Ovary (tissue), 9 donors: Measurements from ENCODE around the gene ERN1. TPM values are rescaled to one million over a fixed set of nuclear protein-coding genes. Genes with fewer than 3 reads are reported as not detected.

Source experiments
- DNase-seq, 5 donors: peaks; one replicate each; pipeline ENCODE4 v3.0.0-alpha.2; 2019 to 2020
- H3K27ac ChIP-seq, 2 donors: fragments of 200-600 bp; one replicate each; pipeline versions ENCODE4 v1.5.1 to v1.8.0; 2019 to 2022
- H3K27me3 ChIP-seq: fragments of 200-600 bp; one replicate; pipeline ENCODE4 v1.8.0; 2022
- H3K36me3 ChIP-seq: fragments of 200-600 bp; sonication (generic); one replicate; pipeline ENCODE4 v1.5.1; 2019
- H3K4me1 ChIP-seq: one replicate; pipeline ENCODE4 v1.8.1; 2013; ENCODE audit warnings: mild to moderate bottlenecking, moderate library complexity; ENCODE audit not compliant: insufficient read depth
- H3K4me3 ChIP-seq: fragments of 200-600 bp; sonication (generic); one replicate; pipeline ENCODE4 v1.5.1; 2017
- H3K9me3 ChIP-seq, 2 donors: fragments of 200-600 bp in 1 of 2; sonication (generic) in 1 of 2; one replicate each; pipeline versions ENCODE4 v1.5.1 to v1.8.1; 2013 to 2019; ENCODE audit warnings: mild to moderate bottlenecking in 1 of 2, moderate library complexity in 1 of 2
- CTCF ChIP-seq, 3 donors: fragments of 450-650 bp in 2 of 3; fragments of 200-600 bp in 1 of 3; IDR thresholded peaks; one replicate each; pipeline versions ENCODE4 v1.5.1 to v1.8.0; 2016 to 2022; ENCODE audit warnings: antibody characterized with exemption in 3 of 3, mild to moderate bottlenecking in 1 of 3
- EP300 ChIP-seq: sonication (generic); formaldehyde crosslinking; IDR thresholded peaks from one replicate; pipeline ENCODE4 v1.6.1; 2017; ENCODE audit warnings: antibody characterized with exemption
- POLR2A ChIP-seq: fragments of 450-650 bp; IDR thresholded peaks from one replicate; pipeline ENCODE4 v1.6.1; 2017; ENCODE audit warnings: antibody characterized with exemption, mild to moderate bottlenecking, moderate library complexity
- WGBS, 3 donors: extraction: QIAGEN DNeasy Blood & Tissue Kit in 1 of 3; methylation state at CpG; one replicate each; pipeline versions ENCODE4 v1.1.5 to v1.1.7; 2013 to 2017; 5-methylcytosine and 5-hydroxymethylcytosine counted together
- intact Hi-C, 4 donors: fragments of 100-400 bp; cut with DNase I; formaldehyde crosslinking; loops; one replicate each; pipeline versions ENCODE4 v1.11.0 to v1.15.1; 2022 to 2023
- polyA plus RNA-seq, 2 donors: library from polyadenylated mRNA; stranded (reverse); fragments of 200-250 nt in 1 of 2; fragments of 350-450 nt in 1 of 2; fragmentation: Illumina TruSeq in 1 of 2; extraction: RNeasy Lipid Tissue Mini Kit (QIAGEN cat#74804) in 1 of 2; gene quantifications; one replicate each; pipeline ENCODE4 v1.2.3, GENCODE V29; 2013 to 2014
- total RNA-seq, 7 donors: library from RNA; depleted of rRNA in 2 of 7; stranded (reverse); fragments of >200 nt in 2 of 7; fragmentation: NEBNext Ultra II Directional in 3 of 7; extraction: Animal tissue kit (Norgen Biotek cat#: 25700) in 3 of 7; gene quantifications; one replicate each; pipeline versions ENCODE4 v1.1.0 to v1.2.4, GENCODE V29; 2016 to 2023
- donor health status: DM: no; HTN: no; CAD: no; lungs with moderate emphysema.
- donor health status: DM: no; HTN: no; CAD: no.
- donor health status: Bipolar disorder and iron deficiency.
- donor health status: DM: yes; HTN: yes; CAD: no.
- donor health status: DM: no; HTN: no; CAD: no.
- donor health status: DM: yes; HTN: yes; CAD: no.

ERN1 gene
- total and polyA plus RNA-seq, 9 donors = 8.1 to 73.4 (median 30.4) TPM

GRCh38 chr17:64037802-64038201 lies 92.1 kb downstream of the ERN1 start:
- WGBS, 3 donors = 95 to 98% (median 97%) methylated on average over 5 of the region's 5 CpGs
- no peak for DNase-seq
- Histone ChIP-seq H3K4me1 (peaks cover 13% of the 10 kb centered on the region), H3K27me3 (no peaks in the 10 kb centered on the region), H3K4me3 (no peak overlapping the region), H3K9me3 (no peaks in the 10 kb centered on the region), H3K36me3 (no peaks in the 10 kb centered on the region), H3K27ac (no peak overlapping the region)
- TF ChIP-seq POLR2A = no peak
- no peak for TF ChIP-seq EP300
- no peak for TF ChIP-seq CTCF (IDR thresholded peaks at IDR 0.05)
- intact Hi-C loops = no loop called here

GRCh38 chr17:64037180-64037579 lies 92.8 kb downstream of the ERN1 start:
- Histone ChIP-seq H3K4me1 (peaks cover 13% of the 10 kb centered on the region), H3K4me3 (no peak overlapping the region), H3K27ac (no peak overlapping the region), H3K36me3 (no peaks in the 10 kb centered on the region), H3K9me3 (no peaks in the 10 kb centered on the region), H3K27me3 (no peaks in the 10 kb centered on the region)
- TF ChIP-seq EP300 = no peak
- no peak for TF ChIP-seq POLR2A
- TF ChIP-seq CTCF (IDR thresholded peaks at IDR 0.05) = no peak
- DNase-seq = no peak
- intact Hi-C loops = no loop called here
- 87% methylated on average over 6 of the region's 6 CpGs for WGBS, 3 donors

GRCh38 chr17:64036198-64036922 lies 93.6 kb downstream of the ERN1 start:
- TF ChIP-seq POLR2A = no peak
- no peak for TF ChIP-seq EP300
- no peak for TF ChIP-seq CTCF (IDR thresholded peaks at IDR 0.05)
- no peak for DNase-seq
- 88 to 91% (median 90%) methylated on average over 14 of the region's 14 CpGs for WGBS, 3 donors

GRCh38 chr17:64032081-64032480 lies 97.9 kb downstream of the ERN1 start:
- no peak for DNase-seq
- Histone ChIP-seq H3K27ac (no peak overlapping the region), H3K36me3 (no peaks in the 10 kb centered on the region), H3K9me3 (no peaks in the 10 kb centered on the region), H3K27me3 (no peaks in the 10 kb centered on the region), H3K4me3 (no peak overlapping the region), H3K4me1 (no peaks in the 10 kb centered on the region)
- TF ChIP-seq EP300 (no peak), POLR2A (no peak), CTCF (IDR thresholded peaks at IDR 0.05) (no peak)
- 82 to 93% (median 90%) methylated on average over 4 of the region's 4 CpGs for WGBS, 3 donors
- intact Hi-C loops = no loop called here

More at GRCh38 chr17:64036198-64036922, 93.6 kb downstream of the ERN1 start:
- Histone ChIP-seq H3K9me3 (no peaks in the 10 kb centered on the region), H3K27ac (no peak overlapping the region), H3K4me1 (peaks cover 8% of the 10 kb centered on the region), H3K4me3 (no peak overlapping the region), H3K36me3 (no peaks in the 10 kb centered on the region), H3K27me3 (no peaks in the 10 kb centered on the region)
- intact Hi-C loops = no loop called here
